H9 (cell line): ENCODE results near the gene SNX11. TPM values are rescaled to one million over a fixed set of nuclear protein-coding genes. Genes with fewer than 3 reads are reported as not detected.
A peak's percentile ranks its signal among the peaks of the same experiment; 100 is the strongest.

ENCODE experiments used
- DNase-seq: peaks from one replicate; pipeline ENCODE4 v3.0.0-alpha.2; 2017
- H2AFZ ChIP-seq: one replicate; pipeline ENCODE4 v1.6.1; 2013; ENCODE audit warnings: mild to moderate bottlenecking, low read length, control low read depth, moderate library complexity
- H2AK5ac ChIP-seq: 2 replicates; pipeline ENCODE4 v1.6.1; 2013; ENCODE audit warnings: low read length, control low read depth, mixed read lengths; ENCODE audit not compliant: insufficient read length
- H2BK120ac ChIP-seq: one replicate; pipeline ENCODE4 v1.6.1; 2013; ENCODE audit warnings: low read depth, mild to moderate bottlenecking, low read length, control low read depth, inconsistent platforms; ENCODE audit not compliant: poor library complexity, severe bottlenecking
- H2BK12ac ChIP-seq: 2 replicates; pipeline ENCODE4 v1.6.1; 2013; ENCODE audit warnings: low read length, control low read depth, mixed read lengths, low read depth; ENCODE audit not compliant: insufficient read length
- H2BK15ac ChIP-seq: 2 replicates; pipeline ENCODE4 v1.6.1; 2013; ENCODE audit warnings: low read depth, low read length, control low read depth
- H2BK20ac ChIP-seq: one replicate; pipeline ENCODE4 v1.6.1; 2013; ENCODE audit warnings: low read depth, mild to moderate bottlenecking, low read length, control low read depth, inconsistent platforms; ENCODE audit not compliant: poor library complexity, severe bottlenecking
- H2BK5ac ChIP-seq: 2 replicates; pipeline ENCODE4 v1.6.1; 2013; ENCODE audit warnings: low read length, control low read depth, mixed read lengths; ENCODE audit not compliant: insufficient read length
- H3K14ac ChIP-seq: 2 replicates; pipeline ENCODE4 v1.6.1; 2013; ENCODE audit warnings: low read length, control low read depth; ENCODE audit not compliant: insufficient read depth
- H3K18ac ChIP-seq: 2 replicates; pipeline ENCODE4 v1.6.1; 2013; ENCODE audit warnings: low read depth, mild to moderate bottlenecking, mixed read lengths, low read length, control low read depth; ENCODE audit not compliant: insufficient read length
- H3K23ac ChIP-seq: 2 replicates; pipeline ENCODE4 v1.6.1; 2013; ENCODE audit warnings: low read length, control low read depth, mixed read lengths, low read depth; ENCODE audit not compliant: insufficient read length
- H3K23me2 ChIP-seq: 2 replicates; pipeline ENCODE4 v1.6.1; 2013; ENCODE audit warnings: low read depth, mild to moderate bottlenecking, mixed read lengths, low read length, control low read depth; ENCODE audit not compliant: insufficient read length, poor library complexity, severe bottlenecking
- H3K27ac ChIP-seq: 2 replicates; pipeline ENCODE4 v1.5.1; 2013; ENCODE audit warnings: low read length, control low read depth, mixed read lengths, low read depth; ENCODE audit not compliant: insufficient read length
- H3K27me3 ChIP-seq: 2 replicates; pipeline ENCODE4 v1.6.1; 2013; ENCODE audit warnings: low read length, control low read depth, inconsistent platforms; ENCODE audit not compliant: insufficient read depth
- H3K4ac ChIP-seq: 2 replicates; pipeline ENCODE4 v1.6.1; 2013; ENCODE audit warnings: low read depth, mild to moderate bottlenecking, control low read depth, inconsistent platforms, low read length, moderate library complexity
- H3K4me1 ChIP-seq: 2 replicates; pipeline ENCODE4 v1.6.1; 2013; ENCODE audit warnings: low read length, control low read depth, inconsistent platforms; ENCODE audit not compliant: insufficient read depth
- H3K4me2 ChIP-seq: 2 replicates; pipeline ENCODE4 v1.6.1; 2013; ENCODE audit warnings: low read length, control low read depth, mixed read lengths; ENCODE audit not compliant: insufficient read length, insufficient read depth
- H3K56ac ChIP-seq: 2 replicates; pipeline ENCODE4 v1.6.1; 2013; ENCODE audit warnings: low read depth, mild to moderate bottlenecking, mixed read lengths, low read length, control low read depth; ENCODE audit not compliant: insufficient read length
- H3K79me1 ChIP-seq: 2 replicates; pipeline ENCODE4 v1.6.1; 2013; ENCODE audit warnings: low read depth, mild to moderate bottlenecking, moderate library complexity, low read length, control low read depth, inconsistent platforms; ENCODE audit not compliant: insufficient read depth, poor library complexity, severe bottlenecking
- H3K79me2 ChIP-seq: 2 replicates; pipeline ENCODE4 v1.6.1; 2013; ENCODE audit warnings: low read length, control low read depth, inconsistent platforms; ENCODE audit not compliant: insufficient read depth
- H3K9ac ChIP-seq: 2 replicates; pipeline ENCODE4 v1.6.1; 2013; ENCODE audit warnings: low read length, control low read depth, mixed read lengths; ENCODE audit not compliant: insufficient read length; ENCODE audit errors: extremely low read depth
- H3K9me3 ChIP-seq: one replicate; pipeline ENCODE4 v1.6.1; 2013; ENCODE audit warnings: low read depth, low read length, inconsistent platforms; ENCODE audit not compliant: control insufficient read depth
- H3T11ph ChIP-seq: one replicate; pipeline ENCODE4 v1.6.1; 2013; ENCODE audit warnings: mild to moderate bottlenecking, low read length, control low read depth, inconsistent platforms
- H4K20me1 ChIP-seq: one replicate; pipeline ENCODE4 v1.6.1; 2013; ENCODE audit not compliant: control insufficient read depth, insufficient read length, insufficient read depth
- H4K5ac ChIP-seq: 2 replicates; pipeline ENCODE4 v1.6.1; 2013; ENCODE audit warnings: low read depth, mild to moderate bottlenecking, mixed read lengths, low read length, control low read depth; ENCODE audit not compliant: insufficient read length
- H4K8ac ChIP-seq: replicated peaks from 2 replicates; pipeline ENCODE4 v1.6.1; 2013; ENCODE audit warnings: low read length, control low read depth, mixed read lengths, low read depth; ENCODE audit not compliant: insufficient read length
- H4K91ac ChIP-seq: 2 replicates; pipeline ENCODE4 v1.6.1; 2013; ENCODE audit warnings: low read depth, mild to moderate bottlenecking, moderate library complexity, mixed read lengths, low read length, control low read depth; ENCODE audit not compliant: insufficient read length
- H3K27ac Mint-ChIP-seq, 3 experiments: 2 replicates in 2 of 3; 3 replicates in 1 of 3; pipeline ENCODE4 v1.8.0; 2020 to 2021; ENCODE audit warnings: mixed read lengths in 3 of 3, mild to moderate bottlenecking in 1 of 3, moderate library complexity in 1 of 3
- H3K27me3 Mint-ChIP-seq: 2 replicates; pipeline ENCODE4 v1.8.0; 2021; ENCODE audit warnings: low read depth, mild to moderate bottlenecking, moderate library complexity, mixed read lengths
- H3K36me3 Mint-ChIP-seq, 3 experiments: 2 replicates in 2 of 3; 3 replicates in 1 of 3; pipeline ENCODE4 v1.8.0; 2020 to 2021; ENCODE audit warnings: low read depth in 3 of 3, mixed read lengths in 3 of 3; ENCODE audit not compliant: insufficient read depth in 1 of 3
- H3K4me1 Mint-ChIP-seq, 2 experiments: 2 replicates each; pipeline ENCODE4 v1.8.0; 2020; ENCODE audit warnings: mixed read lengths in 2 of 2
- H3K4me3 Mint-ChIP-seq, 2 experiments: 2 replicates in 1 of 2; 3 replicates in 1 of 2; pipeline ENCODE4 v1.8.0; 2020 to 2021; ENCODE audit warnings: mild to moderate bottlenecking in 2 of 2, mixed read lengths in 2 of 2, moderate library complexity in 1 of 2
- H3K9me3 Mint-ChIP-seq, 2 experiments: 2 replicates in 1 of 2; 3 replicates in 1 of 2; pipeline ENCODE4 v1.8.0; 2020; ENCODE audit warnings: mild to moderate bottlenecking in 2 of 2, mixed read lengths in 2 of 2, moderate library complexity in 1 of 2
- WGBS: extraction: QIAGEN DNeasy Blood & Tissue Kit; methylation state at CpG from one replicate; pipeline ENCODE4 v1.1.7; 2013; ENCODE audit warnings: missing lambda C conversion rate, low lambda C conversion rate, mixed read lengths; ENCODE audit not compliant: insufficient read length; ENCODE audit errors: extremely low coverage; 5-methylcytosine and 5-hydroxymethylcytosine counted together
- total RNA-seq: library from RNA; stranded (reverse); gene quantifications from 2 replicates; pipeline ENCODE4 v1.2.1, GENCODE V29; 2021
- TF ChIP-seq, protein P1 (sequence below): fragments of 200-600 bp; sonication (generic); conservative IDR thresholded peaks from 3 replicates; pipeline ENCODE4 v1.8.0; 2021; ENCODE audit warnings: antibody characterized with exemption, mild to moderate bottlenecking

SNX11 gene
- total RNA-seq, 1 experiment from 2014 or later: 20.0 TPM

DNA sequence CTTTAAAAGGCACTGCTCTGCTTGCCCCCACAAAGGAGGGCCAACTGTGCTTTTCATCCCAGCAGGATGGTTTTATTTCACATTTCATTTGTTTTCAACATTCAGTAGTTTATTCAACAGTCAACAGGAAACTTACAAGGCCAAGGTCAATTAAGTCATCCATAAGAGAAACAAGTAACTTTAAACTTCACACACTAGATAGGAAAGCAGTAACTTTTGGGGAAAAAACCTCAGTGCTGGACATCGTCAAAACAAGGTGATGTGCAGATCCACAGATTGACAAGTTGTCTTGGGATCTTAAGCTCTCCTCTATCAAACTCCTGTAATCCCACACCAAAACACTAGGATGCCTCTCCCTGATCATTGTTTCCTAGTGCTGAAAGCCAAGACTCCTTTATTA, 40.9 kb upstream of the SNX11 start:
- no peak overlapping the region for H2BK20ac ChIP-seq
- H2AK5ac ChIP-seq: no peak overlapping the region
- H3K27me3 ChIP-seq: no peaks in the 10 kb centered on the region
- H4K8ac ChIP-seq: no peak overlapping the region
- H3K27ac ChIP-seq: no peak overlapping the region
- Mint-ChIP-seq H3K27ac (peak overlapping the region in 1 of 3 experiments; percentile 76; a peak in 2 of 7 replicates), H3K27me3 (no peaks in the 10 kb centered on the region; the same call in 1 of the 2 replicates), H3K4me3 (no peak overlapping the region), H3K36me3 (peaks cover 16 to 84% (median 57%) of the 10 kb centered on the region in 3 experiments), H3K4me1 (peaks cover 11 to 13% of the 10 kb centered on the region in 2 experiments), H3K9me3 (no peaks in the 10 kb centered on the region)
- no peak overlapping the region for H3K9ac ChIP-seq
- H2BK12ac ChIP-seq: no peak overlapping the region
- no peak overlapping the region for H3K4me2 ChIP-seq
- H3K23ac ChIP-seq: no peak overlapping the region
- H2BK15ac ChIP-seq: no peak overlapping the region
- no peak overlapping the region for H3K4ac ChIP-seq
- no peaks in the 10 kb centered on the region for H3K9me3 ChIP-seq
- no peak overlapping the region for H4K91ac ChIP-seq
- H3K23me2 ChIP-seq: no peaks in the 10 kb centered on the region
- H3K14ac ChIP-seq: no peak overlapping the region
- TF ChIP-seq, protein P1, sequence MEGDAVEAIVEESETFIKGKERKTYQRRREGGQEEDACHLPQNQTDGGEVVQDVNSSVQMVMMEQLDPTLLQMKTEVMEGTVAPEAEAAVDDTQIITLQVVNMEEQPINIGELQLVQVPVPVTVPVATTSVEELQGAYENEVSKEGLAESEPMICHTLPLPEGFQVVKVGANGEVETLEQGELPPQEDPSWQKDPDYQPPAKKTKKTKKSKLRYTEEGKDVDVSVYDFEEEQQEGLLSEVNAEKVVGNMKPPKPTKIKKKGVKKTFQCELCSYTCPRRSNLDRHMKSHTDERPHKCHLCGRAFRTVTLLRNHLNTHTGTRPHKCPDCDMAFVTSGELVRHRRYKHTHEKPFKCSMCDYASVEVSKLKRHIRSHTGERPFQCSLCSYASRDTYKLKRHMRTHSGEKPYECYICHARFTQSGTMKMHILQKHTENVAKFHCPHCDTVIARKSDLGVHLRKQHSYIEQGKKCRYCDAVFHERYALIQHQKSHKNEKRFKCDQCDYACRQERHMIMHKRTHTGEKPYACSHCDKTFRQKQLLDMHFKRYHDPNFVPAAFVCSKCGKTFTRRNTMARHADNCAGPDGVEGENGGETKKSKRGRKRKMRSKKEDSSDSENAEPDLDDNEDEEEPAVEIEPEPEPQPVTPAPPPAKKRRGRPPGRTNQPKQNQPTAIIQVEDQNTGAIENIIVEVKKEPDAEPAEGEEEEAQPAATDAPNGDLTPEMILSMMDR: peak; percentile 37
- H4K20me1 ChIP-seq: no peaks in the 10 kb centered on the region
- H3T11ph ChIP-seq: no peak overlapping the region
- H3K79me1 ChIP-seq: no peaks in the 10 kb centered on the region
- no peak overlapping the region for H3K18ac ChIP-seq
- H2AFZ ChIP-seq: no peak overlapping the region
- WGBS: no CpG with 5 or more reads among the region's 1 CpG
- no peaks in the 10 kb centered on the region for H3K79me2 ChIP-seq
- DNase-seq: no peak
- H3K4me1 ChIP-seq: no peaks in the 10 kb centered on the region
- H2BK120ac ChIP-seq: no peak overlapping the region
- no peak overlapping the region for H3K56ac ChIP-seq
- no peak overlapping the region for H4K5ac ChIP-seq
- no peak overlapping the region for H2BK5ac ChIP-seq
